ENCODE measurements around the gene NEK6. TPM values are rescaled to one million over a fixed set of nuclear protein-coding genes. Genes with fewer than 3 reads are reported as not detected.

The NEK6 gene
- total and polyA plus RNA-seq, 2 of the 8 experiments (the other 6 are each of a cell fraction or from before 2014, with no cell fraction given) = 17.7 to 19.7 TPM

DNA sequence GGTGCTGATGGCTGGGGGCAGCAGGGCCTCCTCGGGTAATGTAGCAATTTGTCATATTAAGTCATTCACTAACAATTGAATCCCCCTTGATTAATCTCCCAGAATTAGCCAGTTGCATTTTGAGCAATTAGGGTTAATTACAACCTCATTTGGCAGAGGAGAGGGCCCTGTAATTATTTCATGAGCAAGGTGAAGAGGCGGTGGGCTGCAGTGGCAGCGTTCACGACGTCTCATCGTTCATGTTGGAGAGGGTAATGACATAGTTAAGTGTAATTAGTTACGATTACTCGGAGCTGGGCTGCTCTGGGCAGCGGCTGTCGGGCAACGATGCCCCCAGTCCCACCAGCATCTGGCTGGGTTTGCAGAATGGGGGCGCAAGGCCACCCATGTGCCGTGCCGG lies 46.0 kb downstream of the NEK6 start (continued):
- no peak for TF ChIP-seq CHD2 (IDR thresholded peaks at IDR 0.05; ENCODE audit: low read length)
- no peak for TF ChIP-seq HDAC2 (IDR thresholded peaks at IDR 0.05; ENCODE audit: borderline replicate concordance in 1 of 2, low read depth in 2 of 2, low read length in 2 of 2)
- TF ChIP-seq PHF8 (conservative IDR thresholded peaks at IDR 0.05; ENCODE audit: low read depth, low read length) = no peak
- no peak for TF ChIP-seq SP1 (IDR thresholded peaks at IDR 0.05; ENCODE audit: low read depth, low read length)

Data from H1 (cell line).